ENCODE measurements around the gene CYREN.

CYREN gene

GRCh38 chr7:135160858-135161653, 9.5 kb downstream of the CYREN start:
- TF ChIP-seq TEAD4 (IDR thresholded peaks at IDR 0.05) = no peak
- TF ChIP-seq USF1 (IDR thresholded peaks at IDR 0.05) = no peak
- no peak for TF ChIP-seq YY1 (IDR thresholded peaks at IDR 0.05; ENCODE audit: low read depth)
- TF ChIP-seq FOXM1 (IDR thresholded peaks at IDR 0.05; ENCODE audit: borderline replicate concordance, low read depth) = no peak
- no peak for TF ChIP-seq CEBPB (IDR thresholded peaks at IDR 0.05)
- no peak for TF ChIP-seq EGR1 (IDR thresholded peaks at IDR 0.05)
- TF ChIP-seq RAD21 (IDR thresholded peaks at IDR 0.05; ENCODE audit: low read depth) = no peak
- no peak for TF ChIP-seq CREB1 (IDR thresholded peaks at IDR 0.05; ENCODE audit: low read depth)
- TF ChIP-seq TAF1 (IDR thresholded peaks at IDR 0.05; ENCODE audit: low read depth) = no peak
- no peak for TF ChIP-seq REST (IDR thresholded peaks at IDR 0.05; ENCODE audit: low read depth)
- no peak for TF ChIP-seq MAX (IDR thresholded peaks at IDR 0.05)
- no peak for TF ChIP-seq NFIC (IDR thresholded peaks at IDR 0.05)
- TF ChIP-seq TCF12 (IDR thresholded peaks at IDR 0.05; ENCODE audit: low read depth) = no peak
- TF ChIP-seq ZBTB7A (IDR thresholded peaks at IDR 0.05; ENCODE audit: low read depth) = no peak

- TF ChIP-seq TEAD4 (IDR thresholded peaks at IDR 0.05) (no peak), TCF12 (IDR thresholded peaks at IDR 0.05; ENCODE audit: low read depth) (no peak), CEBPB (IDR thresholded peaks at IDR 0.05) (no peak), NFIC (IDR thresholded peaks at IDR 0.05) (no peak), MAX (IDR thresholded peaks at IDR 0.05) (no peak), USF1 (IDR thresholded peaks at IDR 0.05) (no peak), REST (IDR thresholded peaks at IDR 0.05; ENCODE audit: low read depth) (no peak), CREB1 (IDR thresholded peaks at IDR 0.05; ENCODE audit: low read depth) (no peak), YY1 (IDR thresholded peaks at IDR 0.05; ENCODE audit: low read depth) (no peak), FOXM1 (IDR thresholded peaks at IDR 0.05; ENCODE audit: borderline replicate concordance, low read depth) (no peak), ZBTB7A (IDR thresholded peaks at IDR 0.05; ENCODE audit: low read depth) (no peak)
Observed at GRCh38 chr7:135160098-135160857, 10.2 kb downstream of the CYREN start.

- no peak for TF ChIP-seq REST (IDR thresholded peaks at IDR 0.05; ENCODE audit: low read depth)
- TF ChIP-seq NFIC (IDR thresholded peaks at IDR 0.05) = no peak
- TF ChIP-seq TAF1 (IDR thresholded peaks at IDR 0.05; ENCODE audit: low read depth) = no peak
- no peak for TF ChIP-seq TEAD4 (IDR thresholded peaks at IDR 0.05)
- TF ChIP-seq EGR1 (IDR thresholded peaks at IDR 0.05) = no peak
- TF ChIP-seq EP300 (IDR thresholded peaks at IDR 0.05; ENCODE audit: borderline replicate concordance) = no peak
- TF ChIP-seq ZBTB7A (IDR thresholded peaks at IDR 0.05; ENCODE audit: low read depth) = no peak
- TF ChIP-seq RAD21 (IDR thresholded peaks at IDR 0.05; ENCODE audit: low read depth) = no peak
- no peak for TF ChIP-seq FOXM1 (IDR thresholded peaks at IDR 0.05; ENCODE audit: borderline replicate concordance, low read depth)
- no peak for TF ChIP-seq CEBPB (IDR thresholded peaks at IDR 0.05)
- TF ChIP-seq USF1 (IDR thresholded peaks at IDR 0.05) = no peak
- no peak for TF ChIP-seq TCF12 (IDR thresholded peaks at IDR 0.05; ENCODE audit: low read depth)
- TF ChIP-seq YY1 (IDR thresholded peaks at IDR 0.05; ENCODE audit: low read depth) = no peak
- no peak for TF ChIP-seq MAX (IDR thresholded peaks at IDR 0.05)
- no peak for TF ChIP-seq CREB1 (IDR thresholded peaks at IDR 0.05; ENCODE audit: low read depth)
Observed at GRCh38 chr7:135159359-135160085, 11.0 kb downstream of the CYREN start.

All from Ishikawa (cell line).